CD4-positive, alpha-beta T cell (primary cell): Measurements from ENCODE around the gene CWC27. TPM values are rescaled to one million over a fixed set of nuclear protein-coding genes. Genes with fewer than 3 reads are reported as not detected.

Experiments used
- ATAC-seq: fragments of 200-7000 bp; cut with Tn5 transposase; one replicate; pipeline ENCODE4 v1.10.0; 2022; ENCODE audit warnings: mild to moderate bottlenecking; ENCODE audit not compliant: poor library complexity
- CTCF ChIA-PET: fragments of 350-600 bp; sonication (Branson Sonifier 250); formaldehyde crosslinking; loops from one replicate; lab custom pipeline; 2021; ENCODE audit warnings: antibody characterized with exemption, inconsistent platforms; lab: Charles Lee
- POLR2A ChIA-PET: fragments of 350-600 bp; sonication (Branson Sonifier 250); formaldehyde crosslinking; loops from one replicate; lab custom pipeline; 2021; ENCODE audit warnings: antibody characterized with exemption, inconsistent platforms; lab: Charles Lee
- DNase-seq, 14 experiments: peaks; one replicate each; pipeline ENCODE4 v3.0.0-alpha.2; 2013 to 2020; ENCODE audit warnings: mixed read lengths in 2 of 14
- H3K27ac ChIP-seq, 2 donors: one replicate each; pipeline versions ENCODE4 v1.5.1 to v1.7.0; 2013; ENCODE audit warnings: low read length in 2 of 2, low read depth in 1 of 2, mild to moderate bottlenecking in 1 of 2
- H3K27me3 ChIP-seq, 2 experiments: 1 replicate in 1 of 2; 2 replicates in 1 of 2; pipeline versions ENCODE4 v1.6.1 to v1.7.0; 2013; ENCODE audit warnings: low read length in 2 of 2, control low read depth in 1 of 2, mild to moderate bottlenecking in 1 of 2, moderate library complexity in 1 of 2; ENCODE audit not compliant: insufficient read depth in 2 of 2, control insufficient read depth in 1 of 2
- H3K36me3 ChIP-seq: one replicate; pipeline ENCODE4 v1.6.1; 2013; ENCODE audit warnings: low read length, control low read depth; ENCODE audit not compliant: insufficient read depth
- H3K4me1 ChIP-seq: one replicate; pipeline ENCODE4 v1.6.1; 2013; ENCODE audit warnings: low read length, control low read depth; ENCODE audit not compliant: insufficient read depth
- H3K4me3 ChIP-seq: one replicate; pipeline ENCODE4 v1.5.1; 2013; ENCODE audit warnings: mild to moderate bottlenecking, low read length, moderate library complexity
- H3K9me3 ChIP-seq, 2 experiments: 1 replicate in 1 of 2; 2 replicates in 1 of 2; pipeline versions ENCODE4 v1.6.1 to v1.7.0; 2013; ENCODE audit warnings: low read length in 2 of 2, mild to moderate bottlenecking in 2 of 2, control low read depth in 1 of 2, moderate library complexity in 1 of 2; ENCODE audit not compliant: control insufficient read depth in 1 of 2, insufficient read depth in 1 of 2
- H3K27ac Mint-ChIP-seq: one replicate; pipeline ENCODE4 v1.8.0; 2020; ENCODE audit warnings: mixed read lengths
- H3K27me3 Mint-ChIP-seq: one replicate; pipeline ENCODE4 v1.8.0; 2021; ENCODE audit warnings: mixed read lengths
- H3K36me3 Mint-ChIP-seq: one replicate; pipeline ENCODE4 v1.8.0; 2021; ENCODE audit warnings: low read depth, mixed read lengths
- H3K4me1 Mint-ChIP-seq: one replicate; pipeline ENCODE4 v1.8.0; 2021; ENCODE audit warnings: low read depth, mixed read lengths
- H3K4me3 Mint-ChIP-seq: one replicate; pipeline ENCODE4 v1.8.0; 2020; ENCODE audit warnings: mild to moderate bottlenecking, mixed read lengths
- H3K9me3 Mint-ChIP-seq: one replicate; pipeline ENCODE4 v1.8.0; 2020; ENCODE audit warnings: mixed read lengths
- CTCF ChIP-seq: fragments of 200-600 bp; IDR thresholded peaks from one replicate; pipeline ENCODE4 v1.8.0; 2022; ENCODE audit warnings: antibody characterized with exemption, mild to moderate bottlenecking
- intact Hi-C, 2 experiments: fragments of 100-400 bp; cut with DNase I in 1 of 2; cut with micrococcal nuclease in 1 of 2; formaldehyde crosslinking; loops; one replicate each; pipeline versions ENCODE4 v1.15.1 to v1.9.0; 2023 to 2025; cut with DNase I, micrococcal nuclease
- total RNA-seq, 174 experiments: library from RNA in 2 of 174; stranded (reverse) in 2 of 174; gene quantifications; one replicate each; pipeline ENCODE4 v1.2.3 and lab custom pipeline; 2021 to 2026

Gene CWC27
- total RNA-seq, 2 experiments from 2014 or later: 14.2 to 14.5 TPM

GRCh38 chr5:64775291-64775690 is 6.6 kb downstream of the CWC27 start:
- Mint-ChIP-seq H3K4me1 (peaks cover 37% of the 10 kb centered on the region), H3K4me3 (no peak overlapping the region), H3K36me3 (peaks cover 33% of the 10 kb centered on the region), H3K27me3 (no peaks in the 10 kb centered on the region), H3K9me3 (no peaks in the 10 kb centered on the region), H3K27ac (no peak overlapping the region)
- DNase-seq (no peak), ATAC-seq (no peak)
- Histone ChIP-seq H3K9me3 (no peaks in the 10 kb centered on the region), H3K4me1 (no peaks in the 10 kb centered on the region), H3K36me3 (peaks cover 13% of the 10 kb centered on the region), H3K27me3 (no peaks in the 10 kb centered on the region), H3K27ac (no peak overlapping the region), H3K4me3 (no peak overlapping the region)
- intact Hi-C loops: no loop called here
- no peak for TF ChIP-seq CTCF
- ChIA-PET POLR2A (interaction anchor here (0.6 kb wide), 1 partner anchor 678 kb away, joined by 3 read pairs; no protein-coding TSS in a partner anchor), CTCF (interaction anchor here (1.4 kb wide), 1 partner anchor 9 kb away, joined by 8 read pairs; no protein-coding TSS in a partner anchor)

GRCh38 chr5:64784451-64785025 is 15.8 kb downstream of the CWC27 start:
- ChIA-PET CTCF (interaction anchor here (0.6 to 1.6 kb wide), 3 partner anchors 9 to 439 kb away, joined by 3 to 8 read pairs (median 4); no protein-coding TSS in a partner anchor), POLR2A (no interaction called here)
- H3K9me3 Mint-ChIP-seq: no peaks in the 10 kb centered on the region
- H3K27ac Mint-ChIP-seq: no peak overlapping the region
- H3K27me3 ChIP-seq: no peaks in the 10 kb centered on the region
- peak; percentile 47 to 88 (median 64) for DNase-seq
- H3K36me3 Mint-ChIP-seq: peaks cover 41% of the 10 kb centered on the region
- peaks cover 6% of the 10 kb centered on the region for H3K4me1 Mint-ChIP-seq
- no peaks in the 10 kb centered on the region for H3K4me1 ChIP-seq
- TF ChIP-seq CTCF: peak; percentile 99
- H3K27me3 Mint-ChIP-seq: no peaks in the 10 kb centered on the region
- H3K9me3 ChIP-seq: no peaks in the 10 kb centered on the region
- no peak overlapping the region for H3K4me3 ChIP-seq
- H3K4me3 Mint-ChIP-seq: no peak overlapping the region
- intact Hi-C loops: loop anchor here (1.0 kb wide), 2 partner anchors 149 to 555 kb away; no protein-coding TSS in a partner anchor
- peak; percentile 80 for ATAC-seq
- H3K36me3 ChIP-seq: peaks cover 17% of the 10 kb centered on the region
- no peak overlapping the region for H3K27ac ChIP-seq

GRCh38 chr5:64786372-64786771 is 17.6 kb downstream of the CWC27 start:
- Mint-ChIP-seq H3K9me3 (no peaks in the 10 kb centered on the region), H3K27ac (no peak overlapping the region)

More at GRCh38 chr5:64786372-64786771, 17.6 kb downstream of the CWC27 start:
- H3K27me3 Mint-ChIP-seq: no peaks in the 10 kb centered on the region
- no peak for ATAC-seq
- no peaks in the 10 kb centered on the region for H3K9me3 ChIP-seq
- H3K4me1 ChIP-seq: no peaks in the 10 kb centered on the region
- H3K27ac ChIP-seq: no peak overlapping the region
- H3K27me3 ChIP-seq: no peaks in the 10 kb centered on the region
- intact Hi-C loops: no loop called here
- no peak overlapping the region for H3K4me3 ChIP-seq
- no peak for TF ChIP-seq CTCF
- H3K4me3 Mint-ChIP-seq: no peak overlapping the region
- POLR2A ChIA-PET: no interaction called here
- CTCF ChIA-PET: interaction anchor here (0.6 kb wide), 1 partner anchor 1404 kb away, joined by 3 read pairs; no protein-coding TSS in a partner anchor
- H3K36me3 ChIP-seq: peaks cover 31% of the 10 kb centered on the region
- peaks cover 6% of the 10 kb centered on the region for H3K4me1 Mint-ChIP-seq
- peaks cover 50% of the 10 kb centered on the region for H3K36me3 Mint-ChIP-seq
- no peak for DNase-seq
